ENCODE measurements around the gene SCNN1A. TPM values are rescaled to one million over a fixed set of nuclear protein-coding genes. Genes with fewer than 3 reads are reported as not detected.
A peak's percentile ranks its signal among the peaks of the same experiment; 100 is the strongest.

The SCNN1A gene
- total and polyA plus RNA-seq, 8 donors, result 2.3 to 212 (median 3.5) TPM

DNA sequence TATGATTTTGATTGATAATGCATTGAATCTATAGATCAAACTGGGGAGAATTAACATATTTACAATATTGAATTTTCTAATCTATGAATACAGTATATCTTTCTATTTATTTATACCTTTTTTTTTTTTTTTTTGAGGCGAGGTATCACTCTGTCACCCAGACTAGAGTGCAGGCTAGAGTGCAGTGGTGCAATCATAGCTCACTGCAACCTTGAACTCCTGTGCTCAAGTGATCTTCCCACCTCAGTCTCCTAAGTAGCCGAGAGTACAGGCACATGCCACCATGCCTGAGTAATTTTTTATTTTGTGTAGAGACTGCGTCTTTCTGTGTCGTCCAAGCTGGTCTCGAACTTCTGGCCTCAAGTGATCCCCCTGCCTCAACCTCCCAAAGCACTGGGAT is 29.0 kb upstream of the SCNN1A start:
- intact Hi-C loops (cut with DNase I), result no loop called here
- no peak for ATAC-seq
- no peaks in the 10 kb centered on the region for H3K4me1 ChIP-seq
- H3K4me3 ChIP-seq, result no peak overlapping the region
- H3K27ac ChIP-seq, result no peak overlapping the region
- no peaks in the 10 kb centered on the region for H3K27me3 ChIP-seq
- H3K9me3 ChIP-seq, result no peaks in the 10 kb centered on the region
- DNase-seq, result no peak
- TF ChIP-seq, protein P1, sequence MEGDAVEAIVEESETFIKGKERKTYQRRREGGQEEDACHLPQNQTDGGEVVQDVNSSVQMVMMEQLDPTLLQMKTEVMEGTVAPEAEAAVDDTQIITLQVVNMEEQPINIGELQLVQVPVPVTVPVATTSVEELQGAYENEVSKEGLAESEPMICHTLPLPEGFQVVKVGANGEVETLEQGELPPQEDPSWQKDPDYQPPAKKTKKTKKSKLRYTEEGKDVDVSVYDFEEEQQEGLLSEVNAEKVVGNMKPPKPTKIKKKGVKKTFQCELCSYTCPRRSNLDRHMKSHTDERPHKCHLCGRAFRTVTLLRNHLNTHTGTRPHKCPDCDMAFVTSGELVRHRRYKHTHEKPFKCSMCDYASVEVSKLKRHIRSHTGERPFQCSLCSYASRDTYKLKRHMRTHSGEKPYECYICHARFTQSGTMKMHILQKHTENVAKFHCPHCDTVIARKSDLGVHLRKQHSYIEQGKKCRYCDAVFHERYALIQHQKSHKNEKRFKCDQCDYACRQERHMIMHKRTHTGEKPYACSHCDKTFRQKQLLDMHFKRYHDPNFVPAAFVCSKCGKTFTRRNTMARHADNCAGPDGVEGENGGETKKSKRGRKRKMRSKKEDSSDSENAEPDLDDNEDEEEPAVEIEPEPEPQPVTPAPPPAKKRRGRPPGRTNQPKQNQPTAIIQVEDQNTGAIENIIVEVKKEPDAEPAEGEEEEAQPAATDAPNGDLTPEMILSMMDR (IDR thresholded peaks at IDR 0.05), result no peak
- H3K36me3 ChIP-seq, result no peaks in the 10 kb centered on the region

DNA sequence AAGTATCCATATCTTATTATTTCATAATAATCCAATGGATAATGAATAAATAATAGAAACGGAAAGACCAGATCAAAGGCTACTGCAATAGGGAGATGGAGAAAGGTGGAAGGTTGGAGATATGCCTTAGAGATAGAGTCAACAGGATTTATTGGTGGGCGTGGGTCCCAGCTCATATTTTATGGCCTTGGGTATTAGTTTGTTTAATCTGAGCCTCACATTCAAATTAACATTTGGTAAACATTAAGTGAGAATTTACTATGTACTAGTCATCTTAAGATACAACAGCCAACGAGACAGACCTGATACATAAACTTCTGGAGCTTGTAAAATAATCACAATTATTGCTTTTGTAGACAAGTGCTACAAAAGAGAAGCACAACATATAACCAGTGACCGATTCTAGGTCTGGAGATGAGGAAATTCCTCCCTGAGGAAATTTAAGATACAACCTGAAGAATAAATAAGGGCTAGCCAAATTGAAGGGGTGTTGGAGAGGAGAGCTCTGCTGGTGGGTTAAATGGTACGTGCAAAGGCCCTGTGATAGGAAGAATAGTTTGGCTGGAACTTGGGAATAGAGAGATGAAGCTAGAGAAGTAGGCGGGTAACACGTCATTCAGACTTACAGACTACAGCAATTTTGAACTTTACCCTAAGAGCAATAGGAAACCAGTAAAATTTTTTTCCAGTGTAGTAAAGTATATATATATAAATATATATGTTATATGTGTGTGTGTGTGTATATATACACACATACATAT is 24.7 kb upstream of the SCNN1A start:
- TF ChIP-seq, protein P1 (IDR thresholded peaks at IDR 0.05), result no peak
- Histone ChIP-seq H3K27me3 (no peaks in the 10 kb centered on the region), H3K27ac (no peak overlapping the region), H3K9me3 (no peaks in the 10 kb centered on the region), H3K36me3 (peaks cover 0 to 15% of the 10 kb centered on the region in 2 donors), H3K4me1 (no peaks in the 10 kb centered on the region), H3K4me3 (no peak overlapping the region)
- intact Hi-C loops (cut with DNase I), result no loop called here
- DNase-seq (no peak), ATAC-seq (no peak)

DNA sequence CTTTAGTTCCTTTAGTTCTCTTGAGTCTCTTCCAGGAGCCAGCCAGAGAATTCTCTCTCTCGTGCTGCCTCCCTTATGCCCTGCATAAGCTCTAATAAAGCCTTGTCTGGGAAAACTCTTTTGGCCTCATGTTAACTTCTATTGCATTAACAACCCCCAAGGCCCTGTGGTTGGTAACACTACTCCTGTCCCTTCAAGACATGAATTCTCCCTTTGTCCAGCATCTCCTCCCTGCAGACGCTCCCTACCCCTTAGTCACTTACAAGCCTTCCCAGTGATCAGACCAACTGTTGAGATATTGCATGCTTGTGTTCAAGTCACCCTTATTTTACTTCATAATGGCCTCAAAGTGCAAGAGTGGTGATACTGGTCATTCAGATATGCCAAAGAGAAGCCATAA is 20.7 kb upstream of the SCNN1A start:
- no peak overlapping the region for H3K27ac ChIP-seq
- no peak overlapping the region for H3K4me3 ChIP-seq
- peaks cover 3 to 35% of the 10 kb centered on the region in 2 donors for H3K36me3 ChIP-seq
- DNase-seq, result no peak
- TF ChIP-seq, protein P1 (IDR thresholded peaks at IDR 0.05), result no peak
- H3K27me3 ChIP-seq, result no peaks in the 10 kb centered on the region
- peaks cover 11 to 21% of the 10 kb centered on the region in 2 donors for H3K4me1 ChIP-seq
- no peaks in the 10 kb centered on the region for H3K9me3 ChIP-seq
- ATAC-seq, result no peak
- intact Hi-C loops (cut with DNase I), result no loop called here

DNA sequence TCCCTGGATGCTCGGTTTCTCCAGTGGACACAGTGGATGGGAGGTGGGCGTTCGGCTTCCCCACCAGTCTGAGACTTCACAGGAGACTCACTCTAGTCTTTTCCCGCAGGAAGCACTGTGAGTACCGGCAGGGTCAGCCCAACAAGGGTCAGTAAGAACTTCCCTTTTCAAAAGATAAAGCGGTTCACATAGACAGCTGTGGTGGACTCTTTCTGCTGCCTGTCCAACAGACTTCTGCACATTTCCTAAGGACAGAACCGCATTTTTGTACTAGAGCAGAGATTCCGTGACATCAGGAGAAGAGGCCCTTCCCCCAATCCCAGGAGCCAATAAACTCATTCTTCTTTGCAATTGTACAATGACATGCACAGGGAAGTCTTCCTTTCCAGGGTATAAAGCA is 19.0 kb upstream of the SCNN1A start:
- TF ChIP-seq, protein P1 (IDR thresholded peaks at IDR 0.05), result no peak
- Histone ChIP-seq H3K27ac (no peak overlapping the region), H3K4me1 (peaks cover 11 to 34% of the 10 kb centered on the region in 2 donors), H3K4me3 (no peak overlapping the region), H3K36me3 (peaks cover 3 to 51% of the 10 kb centered on the region in 2 donors), H3K27me3 (no peaks in the 10 kb centered on the region), H3K9me3 (no peaks in the 10 kb centered on the region)
- intact Hi-C loops (cut with DNase I), result no loop called here
- ATAC-seq (no peak), DNase-seq (no peak)

DNA sequence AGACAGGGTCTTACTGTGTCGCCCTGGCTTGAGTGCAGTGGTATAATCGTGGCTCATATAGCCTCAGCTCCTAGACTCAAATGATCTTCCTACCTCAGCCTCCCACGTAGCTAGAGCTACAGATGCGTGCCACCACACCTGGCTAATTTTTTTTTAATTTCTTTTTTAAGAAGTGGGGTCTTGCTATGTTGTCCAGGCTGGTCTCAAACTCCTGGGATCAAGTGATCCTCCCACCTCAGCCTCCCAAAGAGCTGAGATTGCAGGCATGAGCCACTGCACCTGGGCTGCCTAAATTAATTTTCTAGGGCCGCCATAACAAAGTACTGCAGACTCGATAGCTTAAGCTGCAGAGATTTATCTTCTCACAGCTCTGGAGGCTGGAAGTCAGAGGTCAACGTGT is 17.7 kb upstream of the SCNN1A start:
- peak overlapping the region in 1 of 2 donors; percentile 19 for H3K27ac ChIP-seq
- TF ChIP-seq, protein P1 (IDR thresholded peaks at IDR 0.05), result no peak
- ATAC-seq (no peak), DNase-seq (no peak)
- H3K36me3 ChIP-seq, result peaks cover 3 to 54% of the 10 kb centered on the region in 2 donors
- peaks cover 11 to 37% of the 10 kb centered on the region in 2 donors for H3K4me1 ChIP-seq
- no peaks in the 10 kb centered on the region for H3K27me3 ChIP-seq
- intact Hi-C loops (cut with DNase I), result no loop called here
- no peak overlapping the region for H3K4me3 ChIP-seq
- H3K9me3 ChIP-seq, result no peaks in the 10 kb centered on the region
